NCI-H2081 treated with DMSO at 0.1 percent for 48 hours (cell line): ENCODE data around the gene MEGF9.

Experiments used
- DNase-seq: peaks from one replicate; lab custom pipeline; 2025; lab: John Stamatoyannopoulos, UW

Gene MEGF9

DNA sequence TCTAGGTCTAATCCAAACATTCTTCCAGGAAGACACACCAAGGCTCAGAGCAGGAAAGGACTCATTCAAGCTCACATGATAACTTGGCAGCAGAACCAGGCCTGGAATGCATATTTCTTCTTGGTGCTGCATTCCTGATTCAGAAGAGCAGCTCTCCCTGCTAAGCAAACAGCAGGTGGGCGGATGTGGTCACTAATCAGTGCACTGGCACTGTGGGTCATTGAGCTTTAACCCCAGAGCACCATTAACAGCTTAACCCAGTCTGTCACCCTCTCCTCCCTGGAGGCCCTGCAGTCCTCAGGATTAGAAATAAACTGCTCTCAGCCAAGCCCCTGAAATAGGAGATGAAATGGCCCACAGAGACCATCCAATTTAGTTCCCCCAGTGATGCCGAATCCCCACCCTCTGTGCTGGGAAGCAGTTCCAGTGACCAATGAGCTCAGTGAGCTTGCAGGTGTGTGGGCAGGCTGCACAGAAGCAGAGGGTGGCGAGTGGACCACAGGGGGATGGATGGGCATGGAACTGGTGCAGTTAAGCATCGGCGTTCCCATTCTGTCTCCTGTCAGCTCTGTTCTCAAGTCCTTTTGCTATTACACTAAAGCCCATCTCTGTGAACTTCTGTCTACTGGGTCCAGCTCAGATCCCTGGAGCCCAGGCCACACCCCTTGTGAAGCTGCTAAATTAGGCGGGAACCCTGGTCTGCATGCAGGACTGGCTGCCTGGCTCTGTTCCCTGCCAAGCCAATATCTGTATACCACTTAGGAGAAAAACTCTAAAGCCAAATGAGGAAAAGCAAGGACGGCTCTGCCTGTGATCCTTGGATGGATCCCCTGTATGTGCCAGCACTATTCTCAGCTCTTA, 16.6 kb upstream of the MEGF9 start:
- DNase-seq = no peak

GRCh38 chr9:120729791-120730241, 15.5 kb upstream of the MEGF9 start:
- DNase-seq = no peak

DNA sequence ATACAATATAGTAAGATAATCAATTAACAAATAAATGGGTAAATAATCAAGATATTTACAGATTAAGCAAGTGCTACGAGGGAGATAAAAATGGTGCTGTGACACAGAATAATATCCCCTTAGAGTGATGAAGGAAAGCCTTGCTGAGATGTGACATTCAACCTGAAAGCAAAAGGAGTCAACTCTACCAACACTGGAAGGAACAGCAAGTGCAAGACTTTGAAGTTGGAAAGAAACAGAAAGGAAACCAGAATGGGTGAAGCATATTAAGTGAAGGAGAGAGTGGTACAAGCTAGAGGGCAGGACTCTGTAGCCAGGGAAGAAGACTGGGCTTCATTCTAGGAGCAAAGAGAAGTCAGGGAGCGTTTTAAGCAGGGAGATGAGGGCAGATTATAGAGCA, 12.2 kb upstream of the MEGF9 start:
- DNase-seq = no peak

- no peak for DNase-seq
Measured at GRCh38 chr9:120725907-120726306, 11.6 kb upstream of the MEGF9 start.

GRCh38 chr9:120724757-120725400, 10.6 kb upstream of the MEGF9 start:
- no peak for DNase-seq

DNA sequence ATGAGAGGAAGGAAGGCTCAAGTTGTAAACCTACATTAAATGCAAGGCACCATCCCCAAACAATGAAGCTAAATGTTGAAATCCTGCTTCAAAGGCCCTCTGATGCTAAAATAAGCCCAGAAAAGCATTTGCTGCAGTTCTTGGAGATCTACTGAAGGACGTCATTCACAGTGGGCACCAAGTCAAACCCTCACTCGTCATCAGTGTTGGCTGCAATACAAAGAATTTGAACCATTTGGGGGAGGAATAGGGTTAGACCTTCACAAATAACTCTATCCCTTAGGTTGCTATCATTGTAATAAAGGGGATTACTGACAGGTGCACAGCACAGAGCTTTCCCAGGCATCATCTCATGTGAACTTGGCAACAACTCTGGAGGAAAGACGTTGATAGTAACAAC, 9.3 kb upstream of the MEGF9 start:
- DNase-seq = no peak

DNA sequence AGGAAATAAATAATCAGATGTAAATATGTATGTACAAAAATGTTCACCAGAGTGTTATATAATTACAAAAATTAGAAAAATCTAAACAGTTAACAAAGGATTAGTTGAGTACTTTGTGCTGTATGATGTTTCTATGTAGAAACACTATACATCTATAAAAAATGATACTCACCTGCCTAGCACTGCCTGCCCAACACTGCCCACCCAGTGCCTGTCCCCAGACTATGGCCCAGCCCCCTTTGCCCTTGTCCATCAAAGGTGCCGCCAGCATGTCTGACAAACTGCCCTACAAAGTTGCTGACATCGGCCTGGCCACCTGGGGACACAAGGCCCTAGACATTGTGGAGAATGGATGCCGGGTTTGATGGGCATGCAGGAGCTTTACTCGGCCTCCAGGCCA, 6.1 kb upstream of the MEGF9 start:
- DNase-seq = no peak

GRCh38 chr9:120718316-120718715, 4.0 kb upstream of the MEGF9 start:
- DNase-seq = no peak

- no peak for DNase-seq
Measured at GRCh38 chr9:120717176-120717575, 2.9 kb upstream of the MEGF9 start.

DNA sequence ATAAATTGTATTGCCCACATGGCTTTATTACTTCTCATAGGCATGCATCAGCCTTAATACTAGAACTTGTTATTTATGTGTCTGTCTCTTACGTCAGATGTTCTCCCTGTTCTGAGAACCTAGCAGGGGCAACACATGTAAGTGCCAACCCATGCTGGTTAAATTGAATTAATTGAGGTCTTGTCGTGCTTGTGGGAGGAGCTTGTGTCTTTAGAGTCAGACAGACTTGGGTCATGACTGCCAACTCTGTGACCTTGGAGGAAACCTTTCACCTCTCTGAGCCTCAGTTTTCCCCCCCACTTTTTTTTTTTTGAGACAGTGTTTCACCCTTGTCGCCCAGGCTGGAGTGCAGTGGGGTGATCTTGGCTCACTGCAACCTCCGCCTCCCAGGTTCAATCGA, 2.2 kb upstream of the MEGF9 start:
- DNase-seq = no peak

- no peak for DNase-seq
Measured at GRCh38 chr9:120715389-120715924, 1.2 kb upstream of the MEGF9 start.

DNA sequence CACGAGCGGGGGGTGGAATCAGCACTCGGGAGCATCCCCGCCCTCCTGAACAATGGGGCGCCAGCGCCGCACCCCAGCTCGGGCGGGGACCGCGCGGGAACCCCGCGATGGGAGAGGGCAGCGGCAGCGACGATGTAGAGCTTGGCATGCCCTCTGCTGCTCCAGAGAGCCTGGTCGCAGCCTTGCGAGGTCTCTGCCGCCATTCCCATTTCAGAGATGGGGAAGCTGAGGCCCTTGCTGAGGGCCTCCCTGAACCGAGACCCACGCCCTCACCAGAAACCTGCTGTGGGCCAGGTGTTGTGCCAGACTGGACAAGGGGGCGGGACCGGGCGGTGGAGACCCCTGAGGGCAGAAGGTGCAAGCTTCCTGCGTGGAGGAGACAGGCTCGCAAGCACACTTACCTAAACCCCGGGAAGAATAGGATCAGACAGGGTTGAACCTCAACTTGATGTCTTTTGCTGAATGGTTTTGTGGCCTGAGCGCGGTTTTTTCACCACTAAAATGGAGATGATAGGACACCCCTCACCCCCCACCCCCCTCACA, 647 bp upstream of the MEGF9 start:
- no peak for DNase-seq

GRCh38 chr9:120713257-120714087, 798 bp downstream of the MEGF9 start:
- no peak for DNase-seq

GRCh38 chr9:120712539-120713031, 1.7 kb downstream of the MEGF9 start:
- DNase-seq = no peak

DNA sequence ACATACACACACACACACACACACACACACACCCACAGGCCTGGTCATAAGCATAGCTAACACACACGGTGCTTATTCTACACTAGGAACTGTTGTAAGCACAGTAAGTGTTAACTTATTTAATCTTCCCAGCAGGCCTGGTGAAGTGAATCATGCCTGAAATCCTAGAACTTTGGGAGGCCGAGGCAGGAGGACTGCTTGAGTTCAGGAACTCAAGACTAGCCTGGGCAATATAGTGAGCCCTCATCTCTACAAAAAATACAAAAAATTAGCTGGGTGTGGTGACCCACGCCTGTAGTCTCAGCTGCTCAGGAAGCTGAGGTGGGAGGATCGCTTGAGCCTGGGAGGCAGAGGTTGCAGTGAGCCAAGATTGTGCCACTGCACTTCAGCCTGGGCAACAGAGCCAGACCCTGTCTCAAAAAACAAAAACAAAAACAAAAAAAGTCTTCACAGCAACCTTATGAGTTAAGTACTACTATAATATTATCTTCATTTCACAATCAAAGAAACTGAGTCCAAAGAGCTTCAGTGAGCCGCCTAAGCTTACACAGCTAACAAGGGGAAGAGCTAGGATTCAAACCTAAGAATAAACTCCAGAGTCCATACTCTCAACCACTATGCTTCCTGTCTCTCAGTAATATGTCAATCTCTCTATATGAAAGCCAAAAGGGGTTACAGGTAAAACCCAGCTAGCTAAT, 2.3 kb downstream of the MEGF9 start:
- DNase-seq = no peak

GRCh38 chr9:120711354-120711753, 2.9 kb downstream of the MEGF9 start:
- no peak for DNase-seq

GRCh38 chr9:120710110-120710981, 3.9 kb downstream of the MEGF9 start:
- DNase-seq = no peak

- no peak for DNase-seq
Measured at GRCh38 chr9:120708526-120709224, 5.6 kb downstream of the MEGF9 start.

- DNase-seq = no peak
Measured at GRCh38 chr9:120707170-120707569, 7.1 kb downstream of the MEGF9 start.

GRCh38 chr9:120705174-120705573, 9.1 kb downstream of the MEGF9 start:
- DNase-seq = no peak
